Astrocyte of the spinal cord (primary cell): ENCODE measurements around the gene EPS8.

ENCODE experiments used
- DNase-seq: peaks from one replicate; pipeline ENCODE4 v3.0.0; 2011; ENCODE audit warnings: low read depth, low spot score
- H3K4me3 ChIP-seq: 2 replicates; pipeline ENCODE4 v1.5.1; 2011; ENCODE audit warnings: low read depth, mild to moderate bottlenecking, low read length, moderate library complexity
- in situ Hi-C: cut with HindIII; loops from 2 replicates; pipeline ENCODE4 v1.10.0; 2017; ENCODE audit warnings: low sequenced_read_pairs
- TF ChIP-seq, protein P1 (sequence below): IDR thresholded peaks from 2 replicates; pipeline ENCODE4 v1.5.1; 2012; ENCODE audit warnings: low read depth, mild to moderate bottlenecking, low read length, inconsistent platforms

The EPS8 gene

DNA sequence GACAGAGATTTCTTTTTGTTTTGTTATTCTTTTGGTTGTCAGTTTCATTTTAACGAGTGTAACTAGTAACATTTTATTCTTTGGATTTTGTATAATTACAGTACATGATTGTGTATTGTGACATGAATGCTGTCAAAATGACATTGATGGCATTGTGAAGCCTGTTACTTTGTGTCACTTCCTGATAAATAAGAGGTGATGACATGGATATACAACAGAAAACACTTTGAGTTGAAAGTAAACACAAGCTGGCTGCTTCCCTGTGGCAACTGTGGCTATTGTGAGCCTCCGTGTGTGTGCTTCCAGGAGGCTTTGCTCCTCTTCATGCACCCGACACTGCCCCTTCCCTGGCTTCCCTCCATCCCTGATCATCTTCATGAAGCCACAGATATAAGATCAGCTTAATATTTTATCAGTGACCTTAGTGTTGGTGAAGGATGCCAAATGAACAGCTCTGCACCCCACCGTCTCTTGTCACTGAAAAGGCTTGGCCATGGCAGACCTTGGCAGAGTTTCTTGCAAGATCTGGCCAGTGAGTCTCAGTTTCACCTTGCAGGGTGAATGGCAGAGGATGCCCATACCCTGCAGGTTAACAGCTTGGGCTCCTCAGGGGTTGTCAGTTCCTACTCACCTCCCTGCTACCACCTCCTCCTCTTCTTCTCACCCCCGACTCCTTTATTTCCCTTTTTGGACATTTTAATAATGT, 191.9 kb downstream of the EPS8 start:
- H3K4me3 ChIP-seq = no peak overlapping the region
- TF ChIP-seq, protein P1, sequence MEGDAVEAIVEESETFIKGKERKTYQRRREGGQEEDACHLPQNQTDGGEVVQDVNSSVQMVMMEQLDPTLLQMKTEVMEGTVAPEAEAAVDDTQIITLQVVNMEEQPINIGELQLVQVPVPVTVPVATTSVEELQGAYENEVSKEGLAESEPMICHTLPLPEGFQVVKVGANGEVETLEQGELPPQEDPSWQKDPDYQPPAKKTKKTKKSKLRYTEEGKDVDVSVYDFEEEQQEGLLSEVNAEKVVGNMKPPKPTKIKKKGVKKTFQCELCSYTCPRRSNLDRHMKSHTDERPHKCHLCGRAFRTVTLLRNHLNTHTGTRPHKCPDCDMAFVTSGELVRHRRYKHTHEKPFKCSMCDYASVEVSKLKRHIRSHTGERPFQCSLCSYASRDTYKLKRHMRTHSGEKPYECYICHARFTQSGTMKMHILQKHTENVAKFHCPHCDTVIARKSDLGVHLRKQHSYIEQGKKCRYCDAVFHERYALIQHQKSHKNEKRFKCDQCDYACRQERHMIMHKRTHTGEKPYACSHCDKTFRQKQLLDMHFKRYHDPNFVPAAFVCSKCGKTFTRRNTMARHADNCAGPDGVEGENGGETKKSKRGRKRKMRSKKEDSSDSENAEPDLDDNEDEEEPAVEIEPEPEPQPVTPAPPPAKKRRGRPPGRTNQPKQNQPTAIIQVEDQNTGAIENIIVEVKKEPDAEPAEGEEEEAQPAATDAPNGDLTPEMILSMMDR = no peak
- in situ Hi-C loops = no loop called here
- no peak for DNase-seq

DNA sequence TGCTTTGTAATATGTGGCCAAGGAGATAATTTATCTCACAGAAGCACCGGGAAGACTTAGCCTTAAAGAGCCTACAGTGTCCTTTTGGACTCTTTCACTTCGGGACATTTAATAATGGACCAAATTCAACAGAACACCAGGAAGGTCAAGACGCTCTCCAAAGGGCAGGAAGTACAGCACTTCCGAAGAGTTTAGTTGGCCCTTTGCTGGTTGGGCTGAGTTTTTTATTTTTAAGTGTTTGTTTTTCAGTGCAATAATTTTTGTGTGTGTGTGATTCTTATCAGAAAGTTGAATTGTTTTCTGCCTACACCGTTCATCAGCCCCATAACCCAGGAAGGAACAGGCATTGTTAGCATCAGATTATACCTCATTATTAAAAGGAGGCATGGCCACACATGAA, 193.0 kb downstream of the EPS8 start:
- DNase-seq = no peak
- H3K4me3 ChIP-seq = no peak overlapping the region
- in situ Hi-C loops = no loop called here
- TF ChIP-seq, protein P1 = no peak

DNA sequence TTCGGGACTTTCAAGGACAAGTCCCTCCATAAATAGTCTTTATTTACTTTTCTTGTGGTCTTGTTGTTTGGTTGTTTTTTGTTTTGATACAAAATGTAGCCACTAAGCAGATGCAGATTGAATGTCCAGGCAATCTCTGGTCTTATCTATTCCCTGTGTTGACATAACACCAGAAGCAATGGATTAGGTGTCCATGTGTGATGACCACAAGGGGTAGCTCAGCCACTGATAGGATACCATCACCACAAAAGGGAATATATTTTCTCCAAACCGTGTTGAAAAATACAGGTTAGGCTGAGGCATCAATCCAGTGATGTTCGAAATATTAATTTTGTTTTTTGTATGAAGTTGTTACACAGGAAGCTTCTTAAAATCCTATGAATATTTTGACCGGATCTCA, 196.3 kb downstream of the EPS8 start:
- in situ Hi-C loops = no loop called here
- DNase-seq = no peak
- TF ChIP-seq, protein P1 = peak; percentile 30
- no peak overlapping the region for H3K4me3 ChIP-seq

DNA sequence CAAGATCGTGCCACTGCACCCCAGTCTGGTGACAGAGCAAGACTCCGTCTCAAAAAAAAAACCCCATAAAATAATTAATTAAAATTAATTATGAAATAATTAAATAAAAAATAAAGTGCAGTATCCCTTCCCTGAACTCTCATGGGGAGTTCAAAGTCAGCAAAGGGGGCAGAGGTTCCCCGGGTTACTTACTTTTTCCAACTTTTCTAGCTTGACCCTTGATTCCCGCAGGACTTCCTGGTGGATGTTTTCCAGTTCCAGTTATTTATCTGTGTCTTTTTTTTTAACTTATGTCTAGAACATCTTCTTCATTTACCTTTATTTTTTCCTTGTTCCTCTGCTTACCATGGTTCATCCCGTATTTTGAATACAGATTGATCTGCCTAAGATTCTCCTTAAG, 197.4 kb downstream of the EPS8 start:
- in situ Hi-C loops = no loop called here
- TF ChIP-seq, protein P1 = no peak
- DNase-seq = no peak
- H3K4me3 ChIP-seq = no peak overlapping the region

DNA sequence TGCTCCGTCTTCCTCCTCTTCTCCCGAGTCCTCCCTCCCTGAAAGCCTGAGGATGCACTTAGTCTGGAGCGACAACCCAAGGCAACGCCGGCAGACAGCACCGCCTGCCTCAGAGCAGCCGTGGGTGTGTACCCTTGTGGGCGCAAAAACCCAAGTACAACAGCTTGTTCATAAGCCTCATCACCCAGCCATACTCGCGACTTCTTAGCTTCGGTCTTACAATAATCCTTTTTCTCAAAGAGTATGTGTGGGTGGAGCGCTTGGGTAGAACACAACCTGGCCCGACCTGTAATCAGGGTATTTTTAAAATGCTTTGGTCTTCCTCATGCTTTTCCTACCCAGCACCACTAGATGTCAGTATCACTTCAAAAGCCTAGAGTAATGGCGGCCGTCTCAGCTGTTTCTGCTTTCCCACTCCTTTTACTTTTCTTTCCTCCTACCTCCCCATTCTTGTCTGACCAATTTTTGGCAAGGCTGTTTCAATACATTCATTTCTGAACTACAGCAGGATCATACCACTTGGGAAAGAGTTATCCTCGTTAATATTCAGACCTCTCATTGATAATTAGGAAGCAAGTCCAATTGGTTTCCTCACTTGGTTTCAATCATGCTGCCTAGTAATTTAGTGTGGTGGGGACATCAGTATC, 198.9 kb downstream of the EPS8 start:
- in situ Hi-C loops = no loop called here
- TF ChIP-seq, protein P1 = peak; percentile 81
- DNase-seq = peak; percentile 75
- H3K4me3 ChIP-seq = peak overlapping the region; percentile 32

DNA sequence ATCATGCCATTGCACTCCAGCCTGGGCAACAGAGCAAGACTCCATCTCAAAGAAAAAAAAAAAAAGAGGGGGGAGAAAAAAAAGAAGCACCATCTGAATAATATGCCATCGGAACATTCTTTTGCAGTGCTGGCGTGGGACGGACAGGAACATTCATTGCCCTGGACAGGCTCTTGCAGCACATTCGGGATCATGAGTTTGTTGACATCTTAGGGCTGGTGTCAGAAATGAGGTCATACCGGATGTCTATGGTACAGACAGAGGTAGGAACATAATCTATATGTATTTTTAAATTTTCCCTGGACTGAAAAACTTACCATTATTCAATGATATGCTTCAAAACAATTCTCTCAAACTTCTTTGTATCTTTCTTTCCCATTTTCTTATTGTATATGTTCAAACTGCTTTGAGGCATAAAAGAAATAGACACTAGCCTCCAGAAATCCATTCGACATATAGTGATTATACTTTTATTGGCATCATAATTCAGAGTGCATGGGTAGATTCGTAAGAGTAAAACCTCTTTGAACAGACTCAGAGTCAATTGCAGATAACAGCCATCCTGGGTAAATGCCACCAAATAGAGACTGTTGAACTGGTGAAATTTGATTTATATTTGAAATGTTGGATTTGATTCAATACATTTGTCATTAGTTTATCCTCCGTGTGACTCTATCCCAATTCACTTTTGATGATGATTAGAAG, 199.7 kb downstream of the EPS8 start:
- TF ChIP-seq, protein P1 = no peak
- in situ Hi-C loops = no loop called here
- no peak overlapping the region for H3K4me3 ChIP-seq
- no peak for DNase-seq
